HEK293 (cell line): ENCODE results near the gene NID2.

Experiments used
- CTCF ChIA-PET: fragments of 350-600 bp; formaldehyde crosslinking; extraction: SDS; loops from one replicate; lab custom pipeline; 2021; ENCODE audit warnings: antibody characterized with exemption; lab: Yijun Ruan, JAX
- POLR2A ChIA-PET: fragments of 300-600 bp; formaldehyde crosslinking; extraction: SDS; loops from one replicate; lab custom pipeline; 2020; ENCODE audit warnings: antibody characterized with exemption, inconsistent platforms; lab: Yijun Ruan, JAX
- H3K27ac ChIP-seq: fragments of 200-500 bp; sonication (Bioruptor generic); 2 replicates; pipeline ENCODE4 v1.5.1; 2014; ENCODE audit warnings: low read depth, low read length, control low read depth, inconsistent platforms; ENCODE audit errors: extremely low read depth
- H3K36me3 ChIP-seq, 2 experiments: fragments of 200-500 bp in 1 of 2; sonication (Bioruptor generic) in 1 of 2; 1 replicate in 1 of 2; 2 replicates in 1 of 2; pipeline ENCODE4 v1.5.1; 2014 to 2017; ENCODE audit warnings: inconsistent platforms in 2 of 2, low read length in 2 of 2; ENCODE audit not compliant: control insufficient read depth in 2 of 2, insufficient read depth in 1 of 2
- H3K4me1 ChIP-seq: fragments of 200-500 bp; sonication (Bioruptor generic); 2 replicates; pipeline ENCODE4 v1.5.1; 2014; ENCODE audit warnings: mild to moderate bottlenecking, low read length, inconsistent platforms; ENCODE audit not compliant: control insufficient read depth, insufficient read depth
- H3K4me3 ChIP-seq: 2 replicates; pipeline ENCODE4 v1.5.1; 2011; ENCODE audit warnings: low read depth, mild to moderate bottlenecking, control low read depth, low read length, moderate library complexity
- H3K9me3 ChIP-seq: fragments of 200-500 bp; sonication (Bioruptor generic); 2 replicates; pipeline ENCODE4 v1.5.1; 2014; ENCODE audit warnings: low read depth, low read length, inconsistent platforms; ENCODE audit not compliant: control insufficient read depth, insufficient read depth
- HOXC10 ChIP-seq: sonication (generic); formaldehyde crosslinking; IDR thresholded peaks from 2 replicates; pipeline ENCODE4 v1.8.1; 2023; ENCODE audit warnings: mild to moderate bottlenecking, missing genetic modification reagents
- KLF7 ChIP-seq: fragments of 450-650 bp; formaldehyde crosslinking; IDR thresholded peaks from 2 replicates; pipeline ENCODE4 v1.5.1; 2016; ENCODE audit warnings: missing biosample characterization, missing genetic modification characterization, borderline replicate concordance
- PRDM10 ChIP-seq: fragments of 450-650 bp; formaldehyde crosslinking; IDR thresholded peaks from 2 replicates; pipeline ENCODE4 v1.5.1; 2016; ENCODE audit warnings: missing biosample characterization, missing genetic modification characterization
- TSHZ1 ChIP-seq: fragments of 450-650 bp; formaldehyde crosslinking; IDR thresholded peaks from 2 replicates; pipeline ENCODE4 v1.5.1; 2016; ENCODE audit warnings: missing biosample characterization, missing genetic modification characterization, borderline replicate concordance
- ZBTB11 ChIP-seq: fragments of 450-650 bp; formaldehyde crosslinking; conservative IDR thresholded peaks from 2 replicates; pipeline ENCODE4 v1.5.1; 2016; ENCODE audit warnings: low read depth, missing biosample characterization, missing genetic modification characterization
- ZBTB8A ChIP-seq: fragments of 450-650 bp; formaldehyde crosslinking; IDR thresholded peaks from 2 replicates; pipeline ENCODE4 v1.5.1; 2016; ENCODE audit warnings: missing biosample characterization, missing genetic modification characterization
- ZNF23 ChIP-seq: fragments of 450-650 bp; formaldehyde crosslinking; IDR thresholded peaks from 2 replicates; pipeline ENCODE4 v1.5.1; 2016; ENCODE audit warnings: missing biosample characterization, missing genetic modification characterization, borderline replicate concordance
- ZNF280C ChIP-seq: fragments of 450-650 bp; formaldehyde crosslinking; IDR thresholded peaks from 2 replicates; pipeline ENCODE4 v1.5.1; 2016; ENCODE audit warnings: missing biosample characterization, missing genetic modification characterization
- ZNF610 ChIP-seq: fragments of 450-650 bp; formaldehyde crosslinking; IDR thresholded peaks from 2 replicates; pipeline ENCODE4 v1.5.1; 2016; ENCODE audit warnings: missing biosample characterization, missing genetic modification characterization, borderline replicate concordance
- ZNF624 ChIP-seq: fragments of 450-650 bp; formaldehyde crosslinking; IDR thresholded peaks from 2 replicates; pipeline ENCODE4 v1.5.1; 2017; ENCODE audit warnings: missing biosample characterization, missing genetic modification characterization
- ZNF791 ChIP-seq: fragments of 450-650 bp; formaldehyde crosslinking; IDR thresholded peaks from 2 replicates; pipeline ENCODE4 v1.5.1; 2016; ENCODE audit warnings: missing biosample characterization, missing genetic modification characterization
- TF ChIP-seq, protein P1 (sequence below): fragments of 450-650 bp; formaldehyde crosslinking; IDR thresholded peaks from 2 replicates; pipeline ENCODE4 v1.5.1; 2017; ENCODE audit warnings: missing biosample characterization, missing genetic modification characterization

The NID2 gene

GRCh38 chr14:52089218-52089617 is 20.4 kb upstream of the NID2 start (continued):
- TF ChIP-seq TSHZ1 (tag by site-specific recombination) (no peak), KLF7 (tag by site-specific recombination) (no peak), ZNF280C (tag by site-specific recombination) (no peak), HOXC10 (CRISPR knock-in tag) (no peak), ZNF624 (no peak)
- TF ChIP-seq, protein P1, sequence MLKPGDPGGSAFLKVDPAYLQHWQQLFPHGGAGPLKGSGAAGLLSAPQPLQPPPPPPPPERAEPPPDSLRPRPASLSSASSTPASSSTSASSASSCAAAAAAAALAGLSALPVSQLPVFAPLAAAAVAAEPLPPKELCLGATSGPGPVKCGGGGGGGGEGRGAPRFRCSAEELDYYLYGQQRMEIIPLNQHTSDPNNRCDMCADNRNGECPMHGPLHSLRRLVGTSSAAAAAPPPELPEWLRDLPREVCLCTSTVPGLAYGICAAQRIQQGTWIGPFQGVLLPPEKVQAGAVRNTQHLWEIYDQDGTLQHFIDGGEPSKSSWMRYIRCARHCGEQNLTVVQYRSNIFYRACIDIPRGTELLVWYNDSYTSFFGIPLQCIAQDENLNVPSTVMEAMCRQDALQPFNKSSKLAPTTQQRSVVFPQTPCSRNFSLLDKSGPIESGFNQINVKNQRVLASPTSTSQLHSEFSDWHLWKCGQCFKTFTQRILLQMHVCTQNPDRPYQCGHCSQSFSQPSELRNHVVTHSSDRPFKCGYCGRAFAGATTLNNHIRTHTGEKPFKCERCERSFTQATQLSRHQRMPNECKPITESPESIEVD (tag by site-specific recombination), result no peak

- ChIA-PET CTCF (interaction anchor here (1.0 kb wide), 1 partner anchor 15 kb away, joined by 3 read pairs; no protein-coding TSS in a partner anchor), POLR2A (no interaction called here)
- H3K4me3 ChIP-seq, result no peak overlapping the region
- H3K27ac ChIP-seq, result no peak overlapping the region
- no peaks in the 10 kb centered on the region for H3K9me3 ChIP-seq
- no peaks in the 10 kb centered on the region for H3K36me3 ChIP-seq
- no peaks in the 10 kb centered on the region for H3K4me1 ChIP-seq
- TF ChIP-seq ZNF610, result no peak
- no peak for TF ChIP-seq PRDM10
- no peak for TF ChIP-seq ZBTB8A (tag by site-specific recombination)
- no peak for TF ChIP-seq ZBTB11 (tag by site-specific recombination)
- no peak for TF ChIP-seq ZNF23 (tag by site-specific recombination)
- TF ChIP-seq ZNF791 (tag by site-specific recombination), result no peak
Observed at GRCh38 chr14:52086711-52087110, 17.9 kb upstream of the NID2 start.
